Mammary epithelial cell (primary cell): Measurements from ENCODE around the gene GNAS.

Experiments used
- EZH2 ChIP-seq: IDR thresholded peaks from 2 replicates; pipeline ENCODE4 v1.6.1; 2012; ENCODE audit warnings: low read length, inconsistent platforms, borderline replicate concordance
- TF ChIP-seq, protein P1 (sequence below), 2 donors: IDR thresholded peaks in 1 of 2; conservative IDR thresholded peaks in 1 of 2; 2 replicates each; pipeline ENCODE4 v1.5.1; 2011 to 2012; ENCODE audit warnings: inconsistent platforms in 2 of 2, low read length in 2 of 2, mild to moderate bottlenecking in 2 of 2, control low read depth in 1 of 2, low read depth in 1 of 2; ENCODE audit not compliant: insufficient read depth in 1 of 2; ENCODE audit errors: extremely low read depth in 1 of 2

DNA sequence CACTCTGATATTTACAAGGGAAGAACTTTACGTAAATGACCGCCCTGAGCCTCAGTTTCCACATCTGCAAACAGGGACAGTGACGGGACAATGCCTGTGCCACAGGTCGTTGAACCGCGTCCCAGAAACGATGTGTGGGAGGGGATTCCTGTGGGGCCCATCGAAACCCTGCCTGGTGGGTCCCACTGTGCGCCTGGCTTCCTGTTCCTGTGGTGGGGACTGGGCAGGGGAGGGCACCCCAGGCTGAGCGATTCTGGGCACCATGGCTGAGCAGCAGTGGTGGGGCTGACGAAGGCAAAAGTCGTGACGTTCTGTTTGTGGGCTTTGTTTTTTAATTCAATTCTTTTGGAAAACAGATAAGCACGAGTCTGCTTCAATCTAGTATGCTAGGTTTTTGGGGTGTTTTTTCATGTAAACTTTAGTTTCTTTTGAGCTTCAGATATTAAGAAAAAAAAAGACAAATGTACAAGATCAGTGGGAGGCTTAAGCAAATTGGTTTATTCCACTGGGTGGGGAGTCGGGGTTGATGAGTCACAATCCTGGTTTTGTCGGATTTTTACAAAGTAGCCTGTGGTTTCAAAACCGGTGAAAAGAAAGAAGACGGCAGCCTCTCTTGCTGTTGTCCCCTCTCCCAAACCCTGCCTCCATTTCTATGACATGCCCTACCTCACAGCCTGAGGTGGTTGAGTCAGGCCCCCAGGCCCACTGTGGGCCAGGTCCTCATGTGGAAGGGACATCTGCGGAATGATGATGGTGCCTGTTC, 42.2 kb upstream of the GNAS start:
- TF ChIP-seq EZH2 = no peak
- TF ChIP-seq, protein P1, sequence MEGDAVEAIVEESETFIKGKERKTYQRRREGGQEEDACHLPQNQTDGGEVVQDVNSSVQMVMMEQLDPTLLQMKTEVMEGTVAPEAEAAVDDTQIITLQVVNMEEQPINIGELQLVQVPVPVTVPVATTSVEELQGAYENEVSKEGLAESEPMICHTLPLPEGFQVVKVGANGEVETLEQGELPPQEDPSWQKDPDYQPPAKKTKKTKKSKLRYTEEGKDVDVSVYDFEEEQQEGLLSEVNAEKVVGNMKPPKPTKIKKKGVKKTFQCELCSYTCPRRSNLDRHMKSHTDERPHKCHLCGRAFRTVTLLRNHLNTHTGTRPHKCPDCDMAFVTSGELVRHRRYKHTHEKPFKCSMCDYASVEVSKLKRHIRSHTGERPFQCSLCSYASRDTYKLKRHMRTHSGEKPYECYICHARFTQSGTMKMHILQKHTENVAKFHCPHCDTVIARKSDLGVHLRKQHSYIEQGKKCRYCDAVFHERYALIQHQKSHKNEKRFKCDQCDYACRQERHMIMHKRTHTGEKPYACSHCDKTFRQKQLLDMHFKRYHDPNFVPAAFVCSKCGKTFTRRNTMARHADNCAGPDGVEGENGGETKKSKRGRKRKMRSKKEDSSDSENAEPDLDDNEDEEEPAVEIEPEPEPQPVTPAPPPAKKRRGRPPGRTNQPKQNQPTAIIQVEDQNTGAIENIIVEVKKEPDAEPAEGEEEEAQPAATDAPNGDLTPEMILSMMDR (conservative IDR thresholded peaks at IDR 0.05 in 1 of 2, IDR thresholded peaks at IDR 0.05 in 1 of 2; ENCODE audit: extremely low read depth in 1 of 2, insufficient read depth in 1 of 2, low read depth in 1 of 2, low read length in 2 of 2) = no peak
